ENCODE measurements around the gene XYLT2.

The XYLT2 gene

DNA sequence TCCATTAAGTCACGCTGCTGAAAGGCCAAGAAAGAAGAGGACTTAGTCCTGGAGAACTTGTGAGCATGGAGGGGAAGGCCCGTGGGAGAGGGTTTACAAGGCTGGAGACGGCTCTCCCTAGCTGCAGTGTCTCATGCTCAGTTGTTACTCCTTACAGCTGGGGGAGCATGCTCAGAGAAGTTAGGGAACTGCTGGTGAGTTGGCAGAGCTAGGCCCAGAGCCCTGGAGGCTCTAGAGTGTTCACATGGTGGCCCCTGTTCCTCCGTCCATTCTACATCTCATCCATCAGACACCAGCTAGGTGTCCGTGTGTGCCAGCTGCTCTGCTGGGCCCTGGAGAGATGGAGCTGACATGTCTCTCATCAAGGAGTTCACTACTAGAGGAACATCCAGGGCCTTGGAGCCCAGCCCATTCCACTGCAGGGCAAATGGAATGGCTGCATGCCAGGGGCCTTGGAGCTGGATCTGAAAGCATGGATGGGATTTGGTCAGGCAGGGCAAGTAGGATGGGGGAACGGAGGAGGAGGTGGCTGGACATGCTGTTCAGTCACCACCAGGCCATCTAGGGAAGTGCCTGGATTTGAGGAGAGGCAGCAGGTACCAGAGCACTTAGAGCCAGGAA, 6.3 kb downstream of the XYLT2 start:
- no peak for DNase-seq

DNA sequence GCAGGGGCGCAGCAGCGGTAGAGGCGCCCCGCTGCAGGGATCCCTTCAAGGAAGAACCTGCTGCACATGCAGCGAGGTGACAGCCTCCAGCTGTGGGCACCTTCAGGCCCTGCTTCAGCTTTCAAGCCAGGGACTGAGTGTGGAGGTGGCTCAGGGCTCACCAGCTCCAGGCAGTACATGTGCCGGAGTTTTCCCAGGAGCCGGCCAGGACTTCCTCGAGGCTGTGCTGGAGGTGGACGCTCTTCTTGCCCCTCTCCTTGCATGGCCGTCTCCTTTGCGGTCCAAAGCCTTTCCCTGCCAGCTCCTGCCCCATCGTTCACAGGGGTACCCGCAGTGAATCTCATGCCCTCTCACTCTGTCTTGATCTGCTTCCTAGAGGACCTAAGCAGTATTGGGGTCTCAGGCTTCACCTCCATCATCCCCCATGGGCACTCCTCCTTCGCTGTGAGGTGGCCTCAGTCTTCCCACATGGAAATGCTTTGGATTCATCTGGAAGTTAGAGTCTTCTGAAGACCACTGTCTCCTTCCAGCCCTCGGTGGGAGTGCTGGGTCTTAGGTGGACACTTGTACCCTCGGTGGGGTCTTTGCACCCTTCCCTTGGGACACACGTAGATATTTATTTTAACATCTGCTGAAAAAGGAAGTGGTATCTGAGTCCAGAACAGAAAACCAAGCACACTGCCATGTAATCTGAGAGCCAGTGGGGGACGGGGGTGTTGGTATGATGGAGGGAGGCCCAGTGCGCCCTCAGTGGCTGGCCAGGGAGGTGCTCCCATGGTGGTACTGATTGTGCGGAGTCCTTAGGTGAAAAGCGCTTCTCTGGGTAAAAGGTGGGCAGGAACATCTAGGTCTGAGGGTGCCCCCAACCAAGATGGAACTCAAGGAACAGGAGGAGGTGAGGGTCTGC, 7.0 kb downstream of the XYLT2 start:
- no peak for DNase-seq

DNA sequence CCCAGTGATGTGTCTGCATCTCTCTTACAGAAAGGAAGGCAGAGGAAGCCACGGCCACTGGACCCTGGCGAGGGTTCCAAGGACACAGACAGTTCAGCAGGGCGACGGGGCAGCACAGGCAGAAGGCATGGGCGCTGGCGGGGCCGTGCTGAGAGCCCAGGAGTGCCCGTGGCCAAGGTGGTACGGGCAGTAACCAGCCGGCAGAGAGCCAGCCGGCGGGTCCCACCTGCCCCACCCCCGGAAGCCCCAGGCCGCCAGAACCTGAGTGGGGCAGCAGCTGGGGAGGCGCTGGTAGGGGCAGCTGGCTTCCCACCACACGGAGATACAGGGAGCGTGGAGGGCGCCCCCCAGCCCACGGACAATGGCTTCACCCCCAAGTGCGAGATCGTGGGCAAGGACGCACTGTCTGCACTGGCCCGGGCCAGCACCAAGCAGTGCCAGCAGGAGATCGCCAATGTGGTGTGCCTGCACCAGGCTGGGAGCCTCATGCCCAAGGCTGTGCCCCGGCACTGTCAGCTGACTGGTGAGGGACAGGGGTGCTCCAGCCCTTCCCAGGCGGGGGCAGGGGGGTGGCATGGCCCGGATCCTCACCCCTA, 7.8 kb downstream of the XYLT2 start:
- DNase-seq, result no peak

DNA sequence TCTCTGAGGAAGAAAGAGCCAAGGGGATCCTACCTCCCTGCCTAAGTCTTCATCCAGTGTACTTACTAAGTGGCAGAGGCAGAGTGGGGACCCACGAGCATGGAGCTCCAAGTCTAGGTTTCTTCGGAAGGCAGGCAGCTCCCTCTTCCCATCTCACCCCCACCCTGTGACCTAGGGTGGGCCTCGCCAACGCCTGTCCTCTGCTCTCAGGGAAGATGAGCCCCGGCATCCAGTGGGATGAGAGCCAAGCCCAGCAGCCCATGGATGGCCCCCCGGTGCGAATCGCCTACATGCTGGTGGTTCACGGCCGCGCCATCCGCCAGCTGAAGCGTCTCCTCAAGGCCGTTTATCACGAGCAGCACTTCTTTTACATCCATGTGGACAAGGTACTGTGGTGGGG, 8.3 kb downstream of the XYLT2 start:
- DNase-seq, result no peak

DNA sequence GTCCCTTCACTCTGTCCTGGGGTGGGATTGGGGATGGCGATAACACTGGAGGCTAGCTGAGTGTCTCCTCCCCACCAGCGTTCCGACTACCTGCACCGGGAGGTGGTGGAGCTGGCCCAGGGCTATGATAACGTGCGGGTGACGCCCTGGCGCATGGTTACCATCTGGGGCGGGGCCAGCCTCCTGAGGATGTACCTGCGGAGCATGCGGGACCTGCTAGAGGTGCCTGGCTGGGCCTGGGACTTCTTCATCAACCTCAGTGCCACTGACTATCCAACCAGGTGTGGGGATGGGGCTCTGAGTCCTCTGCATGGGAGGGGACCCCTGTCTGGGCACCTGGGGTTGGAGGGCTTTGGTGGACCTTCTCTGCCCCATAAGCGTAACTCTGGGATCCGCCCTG, 8.8 kb downstream of the XYLT2 start:
- no peak for DNase-seq

DNA sequence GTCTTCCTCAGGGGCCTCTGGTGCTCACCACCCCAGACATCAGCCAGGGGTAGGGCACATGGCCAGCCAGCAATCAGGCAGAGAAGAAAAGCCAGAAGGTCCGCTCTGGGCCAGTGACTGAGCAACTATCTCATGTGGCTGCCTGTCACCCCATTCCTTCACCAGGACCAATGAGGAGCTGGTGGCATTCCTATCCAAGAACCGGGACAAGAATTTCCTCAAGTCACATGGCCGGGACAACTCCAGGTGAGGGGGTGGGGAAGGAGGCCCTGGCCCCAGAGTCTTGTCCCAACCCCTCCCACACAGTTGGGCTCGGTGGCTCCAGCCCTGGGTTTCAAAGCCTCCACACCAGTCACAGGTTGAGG, 9.4 kb downstream of the XYLT2 start:
- no peak for DNase-seq

DNA sequence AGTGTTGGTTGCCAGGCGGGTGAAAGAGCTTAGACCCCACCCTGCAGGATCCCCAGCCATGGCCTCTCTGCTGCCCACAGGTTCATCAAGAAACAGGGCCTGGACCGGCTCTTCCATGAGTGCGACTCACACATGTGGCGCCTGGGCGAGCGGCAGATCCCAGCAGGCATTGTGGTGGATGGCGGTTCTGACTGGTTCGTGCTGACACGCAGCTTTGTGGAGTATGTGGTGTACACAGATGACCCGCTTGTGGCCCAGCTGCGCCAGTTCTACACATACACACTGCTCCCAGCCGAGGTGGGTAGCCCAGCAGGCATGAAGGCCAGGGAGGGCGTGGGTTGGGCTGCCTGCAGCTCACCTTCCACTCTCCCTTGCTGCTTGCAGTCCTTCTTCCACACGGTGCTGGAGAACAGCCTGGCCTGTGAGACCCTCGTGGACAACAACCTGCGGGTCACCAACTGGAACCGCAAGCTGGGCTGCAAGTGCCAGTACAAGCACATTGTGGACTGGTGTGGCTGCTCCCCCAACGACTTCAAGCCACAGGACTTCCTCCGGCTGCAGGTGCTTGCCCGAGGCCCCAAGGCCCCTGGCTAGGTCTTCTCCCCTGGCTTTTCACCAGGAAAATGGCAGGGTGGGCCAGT, 9.9 kb downstream of the XYLT2 start:
- no peak for DNase-seq

DNA sequence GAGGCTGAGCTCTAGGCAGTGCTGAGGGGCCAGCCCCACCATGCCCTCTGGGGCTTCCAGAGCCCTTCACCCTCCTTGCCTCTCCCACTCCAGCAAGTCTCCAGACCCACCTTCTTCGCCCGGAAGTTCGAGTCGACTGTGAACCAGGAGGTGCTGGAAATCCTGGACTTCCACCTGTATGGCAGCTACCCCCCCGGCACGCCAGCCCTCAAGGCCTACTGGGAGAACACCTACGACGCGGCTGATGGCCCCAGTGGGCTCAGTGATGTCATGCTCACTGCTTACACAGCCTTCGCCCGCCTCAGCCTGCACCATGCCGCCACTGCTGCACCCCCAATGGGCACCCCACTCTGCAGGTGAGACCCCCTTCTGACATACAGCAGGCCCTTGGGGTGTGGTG, 10.5 kb downstream of the XYLT2 start:
- DNase-seq, result no peak

DNA sequence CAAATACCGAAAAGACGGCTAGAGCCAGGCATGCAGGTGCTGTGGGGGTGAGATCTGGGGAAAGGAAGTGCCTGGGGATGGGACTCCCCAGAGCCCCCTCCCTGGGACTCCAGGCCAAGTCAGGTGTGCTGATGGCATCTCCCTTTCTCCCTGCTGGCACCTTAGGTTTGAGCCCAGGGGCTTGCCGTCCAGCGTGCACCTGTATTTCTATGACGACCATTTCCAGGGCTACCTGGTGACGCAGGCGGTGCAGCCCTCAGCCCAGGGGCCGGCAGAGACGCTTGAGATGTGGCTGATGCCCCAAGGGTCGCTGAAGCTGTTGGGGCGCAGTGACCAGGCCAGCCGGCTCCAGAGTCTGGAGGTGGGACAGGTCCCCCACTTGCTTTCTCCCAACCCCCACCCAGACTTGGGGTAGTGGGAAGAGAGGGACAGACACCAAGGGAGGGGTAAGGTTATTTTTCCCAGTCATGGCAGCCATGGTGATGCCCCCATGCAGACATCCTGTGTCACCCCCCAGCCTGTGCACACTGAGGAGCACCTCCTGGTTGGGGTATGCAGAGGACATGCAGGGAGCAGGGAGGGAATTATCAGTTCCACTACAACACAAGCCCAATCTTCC, 11.1 kb downstream of the XYLT2 start:
- DNase-seq, result no peak

DNA sequence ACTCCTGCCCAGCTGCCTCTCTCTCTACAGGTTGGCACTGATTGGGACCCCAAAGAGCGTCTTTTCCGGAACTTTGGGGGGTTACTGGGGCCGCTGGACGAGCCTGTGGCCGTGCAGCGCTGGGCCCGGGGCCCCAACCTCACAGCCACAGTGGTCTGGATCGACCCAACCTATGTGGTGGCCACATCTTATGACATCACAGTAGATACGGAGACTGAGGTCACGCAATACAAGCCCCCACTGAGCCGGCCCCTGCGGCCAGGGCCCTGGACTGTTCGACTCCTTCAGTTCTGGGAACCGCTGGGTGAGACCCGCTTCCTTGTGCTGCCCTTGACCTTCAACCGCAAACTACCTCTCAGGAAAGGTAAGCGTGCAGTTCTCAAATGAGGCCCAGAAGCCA, 12.3 kb downstream of the XYLT2 start:
- DNase-seq, result no peak

DNA sequence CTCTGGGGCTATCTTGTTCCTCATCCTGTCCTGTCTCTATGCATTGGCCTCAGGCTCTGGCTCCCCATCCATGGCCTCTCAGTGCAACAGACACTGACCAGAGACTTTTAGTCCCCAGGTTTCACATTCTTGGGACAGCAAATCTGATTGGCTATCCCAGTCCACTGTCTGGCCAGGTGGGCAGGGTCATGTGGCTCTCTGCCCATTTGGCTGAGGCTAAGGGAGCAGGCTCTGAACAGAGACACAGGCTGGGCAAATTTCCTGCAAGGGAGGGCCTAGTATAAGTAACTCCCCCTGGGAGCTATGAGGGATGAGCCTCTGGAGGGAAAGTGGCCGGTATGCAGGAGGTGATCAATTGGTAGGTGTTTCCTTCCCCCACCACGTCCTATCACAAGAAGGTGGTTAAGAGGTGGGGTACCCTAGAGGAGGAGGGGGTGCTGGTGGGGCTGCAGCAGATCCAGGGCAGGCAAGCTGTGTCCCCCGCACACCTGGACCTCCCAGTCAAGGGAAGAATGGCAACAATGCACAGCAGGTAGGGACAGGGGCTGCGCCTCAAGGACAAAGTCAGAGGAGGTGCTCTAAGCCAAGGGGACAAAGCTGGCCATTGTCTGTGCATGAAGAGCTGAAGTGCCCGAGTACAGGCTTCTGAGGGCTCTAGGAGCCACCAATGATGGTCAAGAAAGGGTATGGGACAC, 13.2 kb downstream of the XYLT2 start:
- no peak for DNase-seq

DNA sequence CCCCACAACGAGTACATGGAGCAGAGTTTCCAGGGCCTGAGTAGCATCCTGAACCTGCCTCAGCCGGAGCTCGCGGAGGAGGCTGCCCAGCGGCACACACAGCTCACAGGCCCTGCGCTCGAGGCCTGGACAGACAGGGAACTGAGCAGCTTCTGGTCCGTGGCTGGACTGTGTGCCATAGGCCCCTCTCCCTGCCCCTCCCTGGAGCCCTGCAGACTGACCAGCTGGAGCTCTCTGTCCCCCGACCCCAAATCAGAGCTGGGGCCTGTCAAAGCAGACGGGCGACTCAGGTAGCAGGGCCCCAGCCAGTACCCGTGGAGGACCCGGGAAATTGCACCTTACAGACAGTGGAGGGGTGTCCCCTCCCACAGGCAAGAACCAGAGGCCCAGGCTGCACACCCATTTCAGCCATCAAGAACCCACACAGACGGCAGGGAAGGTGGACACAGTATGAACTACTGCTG, 14.1 kb downstream of the XYLT2 start:
- DNase-seq, result no peak

DNA sequence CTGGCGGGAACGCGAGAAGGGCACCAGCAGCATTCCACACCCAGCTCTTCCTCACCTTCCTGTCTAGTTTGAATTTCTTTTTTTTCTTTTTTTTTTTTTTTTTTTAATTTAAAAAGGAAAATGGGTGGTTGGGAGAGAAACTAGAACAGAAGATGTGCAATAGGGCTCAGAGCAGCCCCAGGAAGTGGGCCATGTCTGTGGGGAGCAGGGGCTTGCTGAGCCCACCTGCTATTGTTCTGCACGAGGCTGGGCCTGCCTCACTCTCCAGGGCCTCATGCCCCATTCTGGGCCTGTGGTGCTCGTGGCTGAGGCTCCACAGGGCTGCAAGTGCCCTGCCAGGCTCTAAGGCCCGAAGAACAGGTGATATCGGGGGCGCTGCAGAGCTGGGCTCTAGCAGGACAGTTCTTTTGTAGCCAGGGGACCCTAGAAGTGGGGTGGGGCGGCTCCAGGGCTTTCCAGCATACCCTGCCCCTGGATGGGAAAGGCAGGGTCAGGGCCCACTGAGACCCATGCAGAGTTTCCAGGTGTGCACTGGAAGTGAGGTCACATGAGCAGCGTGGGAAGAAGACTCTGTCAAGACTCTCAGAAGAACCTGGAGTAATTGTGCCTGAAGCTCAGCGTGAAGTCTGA, 14.7 kb downstream of the XYLT2 start:
- DNase-seq, result no peak

DNA sequence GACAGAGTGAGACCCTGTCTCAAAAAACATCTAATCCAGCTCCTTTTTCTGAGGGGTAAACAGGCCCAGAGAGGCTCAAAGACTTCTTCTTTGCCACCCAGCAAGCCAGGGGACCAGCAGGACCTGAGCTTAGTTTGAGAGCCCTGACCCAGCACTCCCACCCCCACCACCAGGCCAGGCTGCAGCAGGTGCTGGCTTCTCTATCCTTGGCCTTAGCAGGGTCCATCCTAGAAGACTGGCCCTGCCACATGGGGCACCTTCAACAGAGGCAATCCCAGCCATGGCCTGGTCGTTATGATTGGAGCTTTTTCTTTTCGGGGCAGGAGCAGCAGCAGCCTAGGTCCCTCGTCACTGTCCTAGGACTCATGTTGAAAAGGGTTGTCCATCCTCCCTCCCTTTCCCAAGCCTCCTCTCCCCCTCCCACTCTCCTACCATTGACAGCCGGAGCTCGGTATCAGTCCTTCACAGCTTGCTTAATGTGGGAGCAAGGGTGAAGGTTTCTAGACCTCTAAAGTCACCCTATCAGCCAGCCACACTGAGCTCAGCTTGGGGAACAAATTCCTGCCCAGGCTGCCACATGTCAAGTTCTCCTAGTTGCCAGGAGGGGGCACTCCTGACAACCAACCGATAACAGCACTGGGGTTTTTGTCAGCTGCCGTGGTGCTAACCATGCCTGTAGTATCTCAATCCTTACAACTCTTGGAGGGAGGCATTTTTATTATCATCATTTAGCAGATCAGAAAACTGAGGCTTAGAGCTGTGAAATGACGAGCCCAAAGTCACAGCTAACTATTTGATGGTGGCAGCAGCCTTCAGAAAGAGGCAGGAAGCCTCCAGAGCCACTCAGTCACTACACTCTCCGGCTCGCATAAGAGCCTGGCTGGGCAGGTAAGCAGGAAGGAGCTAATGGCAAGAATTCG, 15.9 kb downstream of the XYLT2 start:
- DNase-seq, result no peak

DNA sequence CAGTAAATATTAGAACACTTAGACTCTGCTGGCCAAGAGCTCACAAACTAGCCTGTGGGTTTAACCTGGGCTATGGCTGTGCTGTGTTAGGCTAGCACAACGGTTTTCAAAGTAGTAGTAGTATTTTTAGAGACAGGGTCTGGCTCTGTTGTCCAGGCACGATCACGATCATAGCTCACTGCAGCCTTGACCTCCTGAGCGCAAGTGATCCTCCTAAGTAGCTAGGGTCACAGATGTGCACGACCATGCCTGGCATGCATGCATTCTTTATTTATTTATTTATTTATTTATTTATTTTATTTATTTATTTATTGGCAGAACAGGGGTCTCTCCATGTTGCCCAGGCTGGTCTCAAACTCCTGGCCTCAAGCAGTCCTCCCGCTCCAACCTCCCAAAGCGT, 16.7 kb downstream of the XYLT2 start:
- no peak for DNase-seq

DNA sequence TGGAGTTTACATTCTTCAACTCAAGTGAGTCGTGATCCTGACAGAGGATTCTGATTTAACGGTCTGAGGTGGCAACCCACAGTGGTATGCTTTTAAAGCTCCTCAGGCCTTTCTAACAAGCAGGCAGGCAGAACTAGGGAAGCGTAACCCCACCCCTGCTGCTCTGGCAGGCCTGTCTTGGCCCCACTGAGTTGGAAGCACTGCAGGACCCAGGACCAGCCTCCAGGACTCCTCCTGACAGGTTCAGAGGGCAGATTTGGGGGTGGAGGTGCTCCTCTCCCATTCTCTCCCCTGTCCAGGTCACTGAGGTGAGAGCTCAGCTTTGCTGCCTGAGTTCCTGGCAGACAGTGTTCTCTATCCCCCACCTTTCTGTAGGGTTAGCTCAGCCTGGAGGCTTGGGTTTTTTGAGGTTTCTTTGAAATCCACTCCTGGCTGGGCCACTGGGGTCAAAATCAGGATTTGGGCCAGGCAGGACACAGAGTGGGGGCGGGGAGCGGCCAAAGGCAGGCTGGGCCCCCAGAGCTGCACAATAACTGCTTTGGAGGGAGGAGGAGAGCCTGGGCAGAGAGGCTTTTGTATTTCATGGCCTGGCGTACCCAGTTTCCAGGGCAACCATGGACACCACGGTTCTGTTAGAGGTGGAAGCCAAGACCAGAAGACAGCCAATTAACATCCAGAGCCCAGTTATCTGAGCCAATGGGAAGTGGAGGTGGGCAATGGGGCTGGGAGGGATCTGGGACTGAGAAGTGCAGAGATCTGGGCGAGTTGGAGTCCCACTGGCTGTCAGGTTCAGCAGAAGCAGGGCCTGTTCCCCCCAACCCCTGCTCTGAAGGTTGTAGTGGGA, 17.5 kb downstream of the XYLT2 start:
- no peak for DNase-seq

DNA sequence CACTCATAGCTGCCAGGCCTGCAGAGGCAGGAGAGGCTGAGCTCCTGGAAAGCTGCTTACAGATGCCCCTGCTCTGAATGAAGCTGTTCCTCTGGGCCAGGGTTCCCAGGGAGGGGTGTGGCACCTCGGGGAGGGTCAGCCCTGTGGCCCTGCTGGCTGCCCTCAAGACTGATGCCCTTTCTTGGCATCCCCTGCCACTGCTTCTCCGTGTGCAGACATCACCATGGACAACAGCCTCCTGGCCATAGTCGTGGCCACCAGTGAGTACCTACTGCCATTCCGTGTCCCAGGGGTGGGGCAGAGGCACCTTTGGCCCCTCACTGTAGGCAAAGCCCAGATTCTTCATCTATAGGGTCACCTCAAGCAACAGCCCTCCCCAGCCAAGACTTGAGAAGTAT, 18.1 kb downstream of the XYLT2 start:
- no peak for DNase-seq

DNA sequence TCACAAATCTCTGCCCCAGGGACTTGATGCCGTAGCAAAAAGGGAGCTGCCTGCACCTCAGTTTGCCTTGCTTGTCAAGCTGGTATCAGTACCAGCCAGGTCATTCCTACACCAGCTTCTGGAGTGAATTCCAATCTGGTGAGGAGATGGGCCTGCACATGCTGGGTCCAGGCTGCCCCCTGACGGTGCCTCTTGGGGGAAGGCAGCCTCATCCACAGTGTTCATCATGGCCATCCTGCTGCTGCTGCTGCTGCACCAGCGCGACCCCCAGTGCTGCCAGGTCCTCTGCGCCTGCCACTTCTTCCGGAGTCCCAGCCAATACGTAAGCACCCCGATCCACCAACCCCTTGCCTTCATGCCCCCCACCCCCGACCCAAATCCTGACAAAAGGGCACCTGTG, 18.8 kb downstream of the XYLT2 start:
- DNase-seq, result no peak

DNA sequence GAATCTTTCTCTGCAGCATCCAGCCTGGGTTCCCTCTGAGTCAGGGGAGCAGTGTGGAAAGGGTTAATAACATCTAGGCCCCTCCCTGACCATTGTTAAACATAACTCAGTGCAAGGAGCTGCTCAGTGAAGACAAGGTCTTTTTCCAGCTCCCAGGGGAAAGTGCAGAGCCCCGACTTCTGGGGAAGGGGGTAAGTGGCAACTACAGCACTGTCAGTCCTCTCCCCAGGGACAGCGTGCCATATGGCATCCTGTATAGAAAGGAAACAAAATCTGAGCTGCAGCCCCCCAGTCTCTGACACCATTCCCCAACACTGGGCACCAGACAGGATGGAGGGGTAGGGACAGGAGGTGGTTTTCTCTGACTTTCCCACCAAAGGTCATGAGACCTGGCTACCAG, 19.2 kb downstream of the XYLT2 start:
- DNase-seq, result no peak
